Smooth muscle cell of the pulmonary artery (primary cell): ENCODE data around the gene ZNF774. TPM values are rescaled to one million over a fixed set of nuclear protein-coding genes. Genes with fewer than 3 reads are reported as not detected.

Experiments
- total RNA-seq: library from RNA; depleted of rRNA; stranded (reverse); fragments of >200 nt; gene quantifications from 2 replicates; pipeline ENCODE4 v1.2.3, GENCODE V29; 2014

ZNF774 gene
- 2.5 and 2.8 TPM in 2 replicates for total RNA-seq

DNA sequence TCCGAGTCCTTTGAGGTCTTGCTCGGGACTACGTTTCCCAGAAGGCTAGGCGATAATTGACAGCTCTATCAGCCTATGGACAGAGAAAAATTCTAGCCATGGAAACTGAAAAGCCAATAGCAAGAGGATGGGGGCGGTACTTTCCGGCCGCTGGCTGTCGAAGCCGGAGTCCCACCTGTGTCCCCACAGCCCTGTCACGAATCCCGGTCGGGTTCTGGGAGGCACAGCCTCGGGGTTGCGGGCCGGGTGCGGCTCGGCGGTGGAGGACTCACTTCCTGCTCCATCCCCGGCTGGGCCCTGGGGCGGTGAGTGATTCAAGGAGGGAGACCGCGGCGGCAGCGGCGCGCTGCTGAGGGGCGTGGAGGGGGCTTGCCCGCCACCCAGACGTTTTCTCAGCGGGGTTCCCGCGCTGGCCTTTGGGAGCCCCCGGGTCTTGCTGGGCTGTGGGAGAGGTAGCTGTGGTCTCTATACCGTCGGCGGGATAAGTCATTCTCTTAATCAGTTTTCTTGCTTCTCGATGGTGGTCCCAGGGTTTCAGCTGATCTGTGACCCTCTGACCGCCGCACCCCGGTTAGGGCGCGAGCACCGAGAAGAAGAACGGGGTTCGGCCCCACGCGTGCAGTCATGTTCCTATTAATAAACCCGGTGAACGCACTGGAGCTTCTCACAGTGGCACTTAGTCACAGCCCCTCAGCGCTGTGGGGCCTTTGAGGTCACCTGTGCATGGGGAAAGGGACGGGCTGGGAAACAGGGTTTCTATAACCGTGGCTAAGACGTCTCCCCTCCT, at the start of gene ZNF774:
Gene ZNF774, plus strand, starts transcription at position 178 of the 787 bp plus-strand sequence. CDS start 2,377 bp downstream, outside the sequence.

GRCh38 chr15:90387534-90388461, 35.7 kb downstream of the ZNF774 start, which contains the start of gene IQGAP1:
IQGAP1 (plus strand) TSS chr15:90388242; CDS start chr15:90388342, 100 bp downstream.

Other genes starting within 250 kb of the ZNF774 start
- gene IDH2, start 249.8 kb upstream of the ZNF774 start, total RNA-seq, result 61.6 and 81.6 TPM in 2 replicates
- gene SEMA4B, start 151.0 kb upstream of the ZNF774 start, total RNA-seq, result 55.2 and 58.7 TPM in 2 replicates
- gene CIB1, start 118.3 kb upstream of the ZNF774 start, total RNA-seq, result 30.1 and 40.8 TPM in 2 replicates
- 6.3 and 10.8 TPM in 2 replicates for gene GDPGP1, start 118.1 kb upstream of the ZNF774 start, total RNA-seq
- 0.07 TPM in 1 of 2 replicates, not detected in the other for gene TTLL13, start 102.7 kb upstream of the ZNF774 start, total RNA-seq
- 89.4 and 97.8 TPM in 2 replicates for gene NGRN, start 86.6 kb upstream of the ZNF774 start, total RNA-seq
- 271 and 280 TPM in 2 replicates for gene IQGAP1, start 36.0 kb downstream of the ZNF774 start, total RNA-seq
- gene CRTC3, start 177.6 kb downstream of the ZNF774 start, total RNA-seq, result 22.2 and 22.5 TPM in 2 replicates